K562 (cell line): ENCODE measurements around the gene TBPL2. TPM values are rescaled to one million over a fixed set of nuclear protein-coding genes. Genes with fewer than 3 reads are reported as not detected.

Source experiments
- ATAC-seq: fragments of 200-7000 bp; cut with Tn5 transposase; 3 replicates; pipeline ENCODE4 v1.9.1; 2020; ENCODE audit warnings: moderate library complexity
- BruUV-seq: library from RNA; stranded (reverse); fragments of 400-500 nt; replicated peaks from 2 replicates; lab custom pipeline; 2021; lab: Mats Ljungman, UMichigan
- CTCF ChIA-PET: fragments of 300-600 bp; formaldehyde crosslinking; extraction: SDS; loops from one replicate; lab custom pipeline; 2021; ENCODE audit warnings: low intra/inter-chr PET ratio; lab: Yijun Ruan, JAX
- POLR2A ChIA-PET: fragments of 300-600, 350-650 bp; sonication (Branson Sonifier 250); formaldehyde crosslinking; extraction: SDS; loops from one replicate; lab custom pipeline; 2021; ENCODE audit warnings: antibody characterized with exemption, inconsistent platforms; lab: Yijun Ruan, JAX
- DNase-seq, 4 experiments: peaks; one replicate each; pipeline versions ENCODE4 v3.0.0 to v3.0.0-alpha.2; 2011 to 2018; ENCODE audit warnings: low spot score in 3 of 4, mixed read lengths in 3 of 4; ENCODE audit errors: extremely low read depth in 1 of 4
- FAIRE-seq: peaks from 2 replicates; lab custom pipeline; 2011; peaks lifted over from hg19 to GRCh38; lab: Jason Lieb, UNC
- H2AFZ ChIP-seq: 2 replicates; pipeline ENCODE4 v1.6.0; 2011; ENCODE audit warnings: low read depth, low read length, control low read depth, inconsistent platforms
- H3K27ac ChIP-seq: fragments of 200-600 bp; 3 replicates; pipeline ENCODE4 v1.8.0; 2011; ENCODE audit warnings: low read depth, mild to moderate bottlenecking, control low read depth, inconsistent platforms, low read length, moderate library complexity, mixed read lengths; ENCODE audit errors: extremely low read depth
- H3K27me3 ChIP-seq, 2 experiments: fragments of 300-600 bp in 1 of 2; 2 replicates in 1 of 2; 3 replicates in 1 of 2; pipeline versions ENCODE4 v1.6.0 to v1.8.0; 2011; ENCODE audit warnings: inconsistent platforms in 2 of 2, low read length in 2 of 2, mild to moderate bottlenecking in 1 of 2, mixed read lengths in 1 of 2, moderate library complexity in 1 of 2; ENCODE audit not compliant: control insufficient read depth in 2 of 2, insufficient read depth in 2 of 2
- H3K36me3 ChIP-seq: fragments of 300-600 bp; 3 replicates; pipeline ENCODE4 v1.8.0; 2011; ENCODE audit warnings: mild to moderate bottlenecking, low read length, inconsistent platforms; ENCODE audit not compliant: control insufficient read depth, insufficient read depth
- H3K4me1 ChIP-seq, 2 experiments: fragments of 200-600 bp in 1 of 2; replicated peaks in 1 of 2; 2 replicates in 1 of 2; 3 replicates in 1 of 2; pipeline versions ENCODE4 v1.5.1 to v1.8.0; 2011; ENCODE audit warnings: inconsistent platforms in 2 of 2, low read length in 2 of 2, mild to moderate bottlenecking in 1 of 2, mixed read lengths in 1 of 2, moderate library complexity in 1 of 2; ENCODE audit not compliant: control insufficient read depth in 2 of 2, insufficient read depth in 2 of 2
- H3K4me2 ChIP-seq: 2 replicates; pipeline ENCODE4 v1.6.1; 2011; ENCODE audit warnings: low read length, control low read depth, inconsistent platforms, mixed read lengths; ENCODE audit not compliant: insufficient read depth
- H3K4me3 ChIP-seq: fragments of 200-600 bp; sonication (generic), shearing (Covaris generic); 2 replicates; pipeline ENCODE4 v1.5.1; 2016; ENCODE audit warnings: control low read depth, inconsistent platforms
- H3K79me2 ChIP-seq: fragments of 200-600 bp; 3 replicates; pipeline ENCODE4 v1.8.0; 2011; ENCODE audit warnings: low read length, inconsistent platforms; ENCODE audit not compliant: control insufficient read depth, insufficient read depth
- H3K9ac ChIP-seq, 2 experiments: 2 replicates each; pipeline versions ENCODE4 v1.6.0 to v1.6.1; 2011; ENCODE audit warnings: low read depth in 2 of 2, low read length in 2 of 2, control low read depth in 1 of 2, inconsistent platforms in 1 of 2, mild to moderate bottlenecking in 1 of 2, mixed read lengths in 1 of 2; ENCODE audit not compliant: insufficient read depth in 1 of 2
- H3K9me1 ChIP-seq: one replicate; pipeline ENCODE4 v1.6.0; 2011; ENCODE audit warnings: inconsistent platforms, mild to moderate bottlenecking, low read length, moderate library complexity; ENCODE audit not compliant: control insufficient read depth, insufficient read depth
- H3K9me3 ChIP-seq: replicated peaks from 2 replicates; pipeline ENCODE4 v1.5.1; 2011; ENCODE audit warnings: low read depth, low read length, inconsistent platforms; ENCODE audit not compliant: control insufficient read depth, insufficient read depth
- H4K20me1 ChIP-seq: replicated peaks from 2 replicates; pipeline ENCODE4 v1.6.1; 2011; ENCODE audit warnings: low read length, inconsistent platforms, mixed read lengths; ENCODE audit not compliant: control insufficient read depth, insufficient read depth
- BACH1 ChIP-seq: fragments of 200-800 bp; sonication (Bioruptor generic); IDR thresholded peaks from 2 replicates; pipeline ENCODE4 v1.6.1; 2016; ENCODE audit warnings: missing genetic modification characterization, missing compliant biosample characterization
- BDP1 ChIP-seq: IDR thresholded peaks from 3 replicates; pipeline ENCODE4 v1.6.1; 2011; ENCODE audit not compliant: insufficient read length, insufficient read depth
- C11orf30 ChIP-seq: fragments of 450-650 bp; IDR thresholded peaks from 2 replicates; pipeline ENCODE4 v1.6.1; 2016; ENCODE audit warnings: low read depth, mild to moderate bottlenecking
- CBFA2T3 ChIP-seq: fragments of 450-650 bp; IDR thresholded peaks from 2 replicates; pipeline ENCODE4 v1.6.1; 2017
- CBX1 ChIP-seq: sonication (generic); IDR thresholded peaks from 2 replicates; pipeline ENCODE4 v1.6.1; 2016; ENCODE audit warnings: antibody characterized with exemption, low read depth, mild to moderate bottlenecking
- CCAR2 ChIP-seq: fragments of 200-400 bp; formaldehyde crosslinking; IDR thresholded peaks from 2 replicates; pipeline ENCODE4 v1.6.1; 2017; ENCODE audit warnings: mild to moderate bottlenecking, low read depth, low read length
- COPS2 ChIP-seq: fragments of 450-650 bp; conservative IDR thresholded peaks from 2 replicates; pipeline ENCODE4 v1.6.1; 2016; ENCODE audit warnings: mild to moderate bottlenecking, moderate library complexity
- ELK3 ChIP-seq: fragments of 450-650 bp; formaldehyde crosslinking; IDR thresholded peaks from 2 replicates; pipeline ENCODE4 v1.4.0; 2020; ENCODE audit warnings: mild to moderate bottlenecking
- EZH2 ChIP-seq: IDR thresholded peaks from 2 replicates; pipeline ENCODE4 v1.6.1; 2012; ENCODE audit warnings: low read depth, mild to moderate bottlenecking, inconsistent platforms, low read length, borderline replicate concordance
- HOMEZ ChIP-seq: fragments of 250-450 bp; sonication (Bioruptor Pico); IDR thresholded peaks from 2 replicates; pipeline ENCODE4 v1.4.0; 2020; ENCODE audit warnings: mild to moderate bottlenecking, moderate library complexity
- MAFF ChIP-seq: IDR thresholded peaks from 2 replicates; pipeline ENCODE4 v1.6.1; 2012; ENCODE audit warnings: low read length, improper control_type of control experiment
- MAFG ChIP-seq: fragments of 450-650 bp; conservative IDR thresholded peaks from 2 replicates; pipeline ENCODE4 v1.6.1; 2016; ENCODE audit warnings: missing genetic modification characterization, missing compliant biosample characterization
- MAFK ChIP-seq: IDR thresholded peaks from 2 replicates; pipeline ENCODE4 v1.6.1; 2011; ENCODE audit warnings: low read length, improper control_type of control experiment
- NCOA1 ChIP-seq: fragments of 450-650 bp; IDR thresholded peaks from 2 replicates; pipeline ENCODE4 v1.6.1; 2016; ENCODE audit warnings: low read depth
- SP1 ChIP-seq: sonication (generic); formaldehyde crosslinking; IDR thresholded peaks from 2 replicates; pipeline ENCODE4 v1.8.1; 2022; ENCODE audit warnings: mild to moderate bottlenecking, missing genetic modification reagents
- TRIM28 ChIP-seq: fragments of 450-650 bp; IDR thresholded peaks from 2 replicates; pipeline ENCODE4 v1.6.1; 2017
- TSC22D4 ChIP-seq: fragments of 450-650 bp; IDR thresholded peaks from 2 replicates; pipeline ENCODE4 v1.6.1; 2016; ENCODE audit warnings: missing genetic modification characterization, missing biosample characterization, control low read depth
- ZNF12 ChIP-seq: sonication (generic); formaldehyde crosslinking; IDR thresholded peaks from 2 replicates; pipeline ENCODE4 v1.4.0; 2020; ENCODE audit warnings: mild to moderate bottlenecking, missing genetic modification reagents
- ZNF143 ChIP-seq: sonication (generic); formaldehyde crosslinking; IDR thresholded peaks from 2 replicates; pipeline ENCODE4 v1.9.0; 2022; ENCODE audit warnings: mild to moderate bottlenecking, missing genetic modification reagents
- ZNF165 ChIP-seq: fragments of 250-450 bp; sonication (Bioruptor Pico); IDR thresholded peaks from 2 replicates; pipeline ENCODE4 v1.4.0; 2020; ENCODE audit warnings: borderline replicate concordance
- ZNF274 ChIP-seq: IDR thresholded peaks from 2 replicates; pipeline ENCODE4 v1.6.1; 2011; ENCODE audit warnings: low read depth, mild to moderate bottlenecking, low read length, moderate library complexity, borderline replicate concordance
- ZNF395 ChIP-seq: fragments of 200-800 bp; sonication (Bioruptor generic); IDR thresholded peaks from 2 replicates; pipeline ENCODE4 v1.6.1; 2017; ENCODE audit warnings: missing genetic modification characterization, missing compliant biosample characterization
- ZNF586 ChIP-seq: fragments of 450-650 bp; formaldehyde crosslinking; conservative IDR thresholded peaks from 2 replicates; pipeline ENCODE4 v1.4.0; 2020; ENCODE audit warnings: mild to moderate bottlenecking, moderate library complexity
- ZNF668 ChIP-seq: fragments of 250-450 bp; sonication (Bioruptor Pico); IDR thresholded peaks from 2 replicates; pipeline ENCODE4 v1.8.0; 2022; ENCODE audit warnings: mild to moderate bottlenecking, inconsistent platforms
- ZNF830 ChIP-seq: fragments of 250-450 bp; sonication (Bioruptor Pico); IDR thresholded peaks from 2 replicates; pipeline ENCODE4 v1.5.0; 2021; ENCODE audit warnings: mild to moderate bottlenecking
- WGBS: fragments of 100-300 bp; shearing (Covaris generic); methylation state at CpG from one replicate; pipeline ENCODE4 v1.1.6; 2016; ENCODE audit warnings: low coverage, mixed read lengths; ENCODE audit not compliant: insufficient coverage; ENCODE audit errors: missing lambda C conversion rate; 5-methylcytosine and 5-hydroxymethylcytosine counted together
- in situ Hi-C: fragments of 300-500 bp; cut with MboI; formaldehyde crosslinking; loops from 4 replicates; pipeline ENCODE4 v1.15.0; 2018; ENCODE audit warnings: inconsistent platforms, mixed read lengths
- intact Hi-C: fragments of 100-400 bp; cut with micrococcal nuclease; formaldehyde crosslinking; loops from 2 replicates; pipeline ENCODE4 v1.14.2; 2022
- polyA plus RNA-seq, 8 experiments: library from polyadenylated mRNA; depleted of rRNA in 4 of 8; stranded (reverse) in 5 of 8; unstranded in 3 of 8; fragments of >200 nt; fragmentation: Nextera tagmentation in 2 of 8; fragmentation: Illumina TruSeq in 1 of 8; extraction: Ambion mirVana in 2 of 8; extraction: Trizol in 1 of 8; gene quantifications; 2 replicates each; pipeline versions ENCODE4 v1.2.1 to v1.2.3, GENCODE V29; 2011 to 2014; ENCODE audit warnings: inconsistent platforms in 1 of 8, missing spikeins in 1 of 8
- total RNA-seq, 7 experiments: library from RNA; depleted of rRNA in 6 of 7; stranded (reverse); fragments of >200 nt in 6 of 7; fragmentation: Illumina TruSeq in 2 of 7; extraction: Trizol in 2 of 7; gene quantifications; 2 replicates each; pipeline versions ENCODE4 v1.2.1 to v1.2.3, GENCODE V29; 2011 to 2021; ENCODE audit warnings: low replicate concordance in 1 of 7

The TBPL2 gene
- total and polyA plus RNA-seq, 9 of the 15 experiments (the other 6 are each of a cell fraction or from before 2014, with no cell fraction given): not detected

GRCh38 chr14:55467307-55467706 is 26.9 kb upstream of the TBPL2 start:
- ATAC-seq (no peak), FAIRE-seq (no peak), DNase-seq (no peak)
- no peaks in the 10 kb centered on the region for H4K20me1 ChIP-seq
- intact Hi-C loops (no loop called here), in situ Hi-C loops (no loop called here)
- 0% methylated on average over 4 of the region's 7 CpGs for WGBS
- no peaks in the 10 kb centered on the region for H3K36me3 ChIP-seq
- H3K9me1 ChIP-seq: no peaks in the 10 kb centered on the region
- no peak overlapping the region for H3K9ac ChIP-seq
- H2AFZ ChIP-seq: no peak overlapping the region
- H3K4me1 ChIP-seq: no peaks in the 10 kb centered on the region; a peak in 1 of 5 replicates
- no peak overlapping the region for H3K27ac ChIP-seq
- no peak overlapping the region for H3K4me2 ChIP-seq
- H3K4me3 ChIP-seq: no peak overlapping the region
- no TSS peak for BruUV-seq
- H3K9me3 ChIP-seq: no peaks in the 10 kb centered on the region
- CTCF ChIA-PET: no interaction called here
- POLR2A ChIA-PET: no interaction called here
- H3K27me3 ChIP-seq: peaks cover 2 to 11% of the 10 kb centered on the region in 2 experiments; a peak in 3 of 5 replicates
- no peaks in the 10 kb centered on the region for H3K79me2 ChIP-seq
- TF ChIP-seq CCAR2 (no peak), ELK3 (CRISPR knock-in tag) (no peak), MAFG (tag) (peak; percentile 74), ZNF274 (no peak), TRIM28 (no peak), ZNF165 (CRISPR knock-in tag) (no peak), ZNF586 (no peak), CBFA2T3 (no peak), ZNF143 (no peak), C11orf30 (peak; percentile 63), EZH2 (no peak), BDP1 (no peak), MAFF (peak; percentile 46), HOMEZ (CRISPR knock-in tag) (no peak), NCOA1 (no peak), CBX1 (no peak), SP1 (CRISPR knock-in tag) (no peak), BACH1 (tag) (no peak), MAFK (peak; percentile 44; the same call in 1 of the 2 replicates), ZNF668 (CRISPR knock-in tag) (no peak), COPS2 (no peak), ZNF395 (CRISPR knock-in tag) (no peak), ZNF12 (no peak), ZNF830 (CRISPR knock-in tag) (no peak), TSC22D4 (no peak)
